H7 (cell line): ENCODE data around the gene MAGI1. TPM values are rescaled to one million over a fixed set of nuclear protein-coding genes. Genes with fewer than 3 reads are reported as not detected.

Experiments used
- DNase-seq: peaks from one replicate; pipeline ENCODE4 v3.0.0; 2012
- H3K27me3 ChIP-seq: 2 replicates; pipeline ENCODE4 v1.6.0; 2011; ENCODE audit warnings: mild to moderate bottlenecking, low read length; ENCODE audit not compliant: control insufficient read depth, insufficient read depth
- H3K36me3 ChIP-seq: replicated peaks from 2 replicates; pipeline ENCODE4 v1.5.1; 2011; ENCODE audit warnings: low read length; ENCODE audit not compliant: control insufficient read depth, insufficient read depth
- H3K4me3 ChIP-seq: 2 replicates; pipeline ENCODE4 v1.5.1; 2011; ENCODE audit warnings: low read depth, mild to moderate bottlenecking, control low read depth, low read length, moderate library complexity; ENCODE audit not compliant: insufficient read depth
- total RNA-seq: library from RNA; depleted of rRNA; stranded (reverse); fragments of >200 nt; shearing (Covaris generic); gene quantifications from 2 replicates; pipeline ENCODE4 v1.2.3, GENCODE V29; 2014

Gene MAGI1
- total RNA-seq, 1 experiment from 2014 or later: 26.4 TPM

DNA sequence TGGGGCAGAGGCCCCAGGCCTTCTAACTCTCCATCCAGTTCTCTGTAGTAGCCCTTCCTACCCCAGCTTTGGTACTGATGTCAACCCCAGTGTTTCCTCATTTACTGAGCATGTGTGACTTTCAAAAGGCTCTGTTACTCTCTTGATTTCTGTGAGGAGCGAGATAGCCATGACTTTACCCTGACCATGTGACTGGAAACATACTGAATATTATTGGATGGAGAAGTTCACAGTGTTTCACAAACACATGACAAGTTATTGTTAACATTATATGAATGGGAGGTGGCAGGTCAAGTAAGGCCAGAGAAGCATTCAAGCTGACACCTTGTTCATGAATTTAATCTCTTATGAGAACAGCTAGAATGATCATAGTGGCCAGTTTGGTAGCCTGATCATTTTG lies 53.7 kb downstream of the MAGI1 start:
- Histone ChIP-seq H3K4me3 (no peak overlapping the region), H3K36me3 (no peaks in the 10 kb centered on the region), H3K27me3 (no peaks in the 10 kb centered on the region)
- no peak for DNase-seq

DNA sequence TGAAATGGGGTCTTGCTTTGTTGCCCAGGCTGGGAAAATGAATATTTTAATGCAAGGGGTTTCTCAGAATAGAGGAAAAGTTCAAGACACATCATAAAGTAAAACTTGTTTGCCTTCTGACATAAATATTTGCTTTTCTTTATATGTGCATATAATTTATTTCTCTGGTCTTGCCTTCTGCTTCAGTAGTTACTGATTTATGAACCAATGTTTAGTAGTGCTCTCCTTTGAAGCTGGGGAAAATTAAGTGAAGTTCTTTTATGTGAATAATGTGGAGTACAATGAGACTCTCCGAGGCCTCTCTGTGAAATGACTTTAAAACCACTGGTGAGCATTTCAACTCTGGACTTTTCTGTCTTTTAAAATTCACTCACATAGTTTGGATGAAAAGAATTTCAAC lies 55.6 kb downstream of the MAGI1 start:
- no peaks in the 10 kb centered on the region for H3K27me3 ChIP-seq
- H3K36me3 ChIP-seq: no peaks in the 10 kb centered on the region
- DNase-seq: no peak
- no peak overlapping the region for H3K4me3 ChIP-seq

GRCh38 chr3:65979731-65980130 lies 59.0 kb downstream of the MAGI1 start:
- H3K27me3 ChIP-seq: no peaks in the 10 kb centered on the region
- H3K4me3 ChIP-seq: no peak overlapping the region
- DNase-seq: no peak
- no peaks in the 10 kb centered on the region; the same call in 1 of the 2 replicates for H3K36me3 ChIP-seq

DNA sequence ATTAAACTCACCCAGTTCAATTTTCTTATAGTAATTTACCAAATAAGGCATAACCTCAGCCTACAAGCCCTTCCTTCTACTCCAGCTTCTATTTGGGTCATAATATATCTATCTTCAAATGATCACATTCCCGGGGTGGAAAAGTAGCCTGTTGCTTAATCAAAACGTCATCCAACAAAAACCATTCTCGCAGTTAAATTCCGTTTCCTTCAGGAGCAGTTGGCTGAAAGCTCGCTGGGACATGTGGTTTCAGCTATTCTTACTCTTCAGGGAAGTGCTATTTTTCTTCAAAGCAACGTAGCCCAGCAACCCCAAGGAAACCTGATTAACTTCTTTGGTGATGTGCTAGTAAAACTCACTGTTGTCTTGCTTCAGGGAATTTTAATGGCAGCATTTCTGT lies 59.6 kb downstream of the MAGI1 start:
- no peaks in the 10 kb centered on the region; the same call in 1 of the 2 replicates for H3K36me3 ChIP-seq
- no peak overlapping the region for H3K4me3 ChIP-seq
- DNase-seq: no peak
- no peaks in the 10 kb centered on the region for H3K27me3 ChIP-seq

- Histone ChIP-seq H3K36me3 (no peaks in the 10 kb centered on the region; the same call in 1 of the 2 replicates), H3K27me3 (no peaks in the 10 kb centered on the region), H3K4me3 (no peak overlapping the region)
- no peak for DNase-seq
These were observed 60.6 kb downstream of the MAGI1 start for GRCh38 chr3:65978116-65978515.

- Histone ChIP-seq H3K36me3 (no peaks in the 10 kb centered on the region; the same call in 1 of the 2 replicates), H3K4me3 (no peak overlapping the region), H3K27me3 (no peaks in the 10 kb centered on the region)
- no peak for DNase-seq
These were observed 63.7 kb downstream of the MAGI1 start for GRCh38 chr3:65975032-65975431.

- DNase-seq: no peak
- Histone ChIP-seq H3K27me3 (no peaks in the 10 kb centered on the region), H3K36me3 (no peaks in the 10 kb centered on the region; the same call in 1 of the 2 replicates), H3K4me3 (no peak overlapping the region)
These were observed 64.2 kb downstream of the MAGI1 start for GRCh38 chr3:65974509-65974908.

GRCh38 chr3:65972765-65973164 lies 66.0 kb downstream of the MAGI1 start:
- H3K36me3 ChIP-seq: no peaks in the 10 kb centered on the region; the same call in 1 of the 2 replicates
- no peak overlapping the region for H3K4me3 ChIP-seq
- no peaks in the 10 kb centered on the region for H3K27me3 ChIP-seq
- DNase-seq: no peak

DNA sequence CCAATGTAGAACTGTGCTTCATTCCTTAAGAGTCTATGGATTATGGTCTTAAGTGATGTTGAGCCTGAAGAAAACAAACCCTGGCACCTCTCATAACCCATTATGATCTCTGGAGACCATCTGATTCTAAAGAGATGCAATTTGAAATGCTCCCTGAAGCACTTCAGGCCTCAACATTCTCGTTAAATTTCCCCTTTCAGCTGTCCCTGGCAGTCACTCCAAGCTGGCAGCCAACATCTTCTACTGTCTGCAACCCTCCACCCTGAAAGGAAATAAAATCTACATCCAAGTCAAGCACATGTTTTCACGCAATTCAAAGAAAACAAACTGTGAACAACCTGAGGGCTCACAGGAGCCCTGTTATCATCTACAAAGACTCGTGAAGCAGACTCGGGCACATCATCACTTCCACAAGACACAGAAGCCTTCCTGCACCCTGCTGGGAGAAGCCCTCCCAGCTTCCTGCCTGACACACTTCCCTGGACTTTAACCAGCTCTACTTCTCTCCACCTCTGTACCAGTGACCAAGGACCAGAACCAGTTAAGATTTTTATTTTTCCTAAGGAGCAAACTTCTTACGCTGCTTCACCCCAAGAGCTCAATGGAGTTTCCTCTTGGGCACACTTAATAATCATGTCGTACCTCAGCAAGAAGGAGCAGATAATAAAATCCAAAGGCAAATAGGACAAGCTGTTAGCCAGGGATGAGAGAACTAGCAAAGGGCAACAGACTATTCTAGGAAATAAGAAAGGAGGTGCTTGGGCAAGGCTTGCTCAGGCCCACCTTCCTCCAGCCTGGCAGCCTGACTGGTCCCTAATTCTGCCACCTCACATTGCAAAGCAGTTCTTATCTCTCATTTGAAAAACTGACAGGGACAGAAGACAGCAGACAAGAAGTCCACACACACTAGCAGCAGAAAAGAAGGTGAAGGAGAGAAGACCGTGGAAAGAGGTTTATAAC lies 67.1 kb downstream of the MAGI1 start:
- H3K36me3 ChIP-seq: no peaks in the 10 kb centered on the region; the same call in 1 of the 2 replicates
- H3K27me3 ChIP-seq: no peaks in the 10 kb centered on the region
- DNase-seq: no peak
- H3K4me3 ChIP-seq: no peak overlapping the region

DNA sequence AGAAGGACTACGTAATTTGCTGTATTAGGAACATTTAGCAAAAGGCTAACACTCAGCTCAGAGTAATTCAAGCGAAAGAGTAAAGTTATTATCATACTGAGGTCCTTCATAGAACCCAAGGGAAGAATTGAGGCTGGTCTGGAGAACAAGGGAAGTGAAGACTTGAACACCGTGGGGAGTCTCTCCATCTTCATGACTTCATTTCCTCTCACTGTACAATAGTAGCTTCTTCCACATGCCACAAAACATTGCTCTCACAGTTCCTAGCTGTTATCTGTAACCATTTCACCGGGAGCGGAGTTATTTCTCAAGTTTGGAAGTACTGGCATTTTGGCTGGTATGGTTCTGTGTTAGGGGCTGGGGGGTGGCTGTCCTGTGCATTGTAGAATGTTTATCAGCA lies 69.7 kb downstream of the MAGI1 start:
- no peak overlapping the region for H3K4me3 ChIP-seq
- no peak for DNase-seq
- H3K27me3 ChIP-seq: no peaks in the 10 kb centered on the region
- no peaks in the 10 kb centered on the region for H3K36me3 ChIP-seq

DNA sequence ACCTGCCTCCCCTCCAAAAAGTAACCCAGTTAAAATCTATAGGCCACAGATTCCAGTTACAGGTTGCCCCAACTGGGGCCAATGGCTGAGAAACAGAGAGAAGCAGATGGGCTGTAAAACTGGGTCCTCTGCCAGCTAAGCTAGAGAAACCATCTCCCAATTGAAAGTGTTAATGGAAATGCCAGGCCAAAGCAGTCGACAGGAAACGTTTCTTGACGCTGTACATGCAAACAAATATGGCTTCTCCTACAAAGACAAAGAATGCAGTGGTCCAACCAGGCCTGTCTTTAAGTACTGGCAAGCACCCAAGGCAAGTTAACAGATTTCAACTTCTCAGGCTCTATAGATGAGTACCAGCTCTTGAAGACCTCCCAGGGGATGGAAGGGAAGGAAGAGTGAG lies 71.3 kb downstream of the MAGI1 start:
- Histone ChIP-seq H3K4me3 (no peak overlapping the region), H3K27me3 (no peaks in the 10 kb centered on the region), H3K36me3 (no peaks in the 10 kb centered on the region)
- no peak for DNase-seq

DNA sequence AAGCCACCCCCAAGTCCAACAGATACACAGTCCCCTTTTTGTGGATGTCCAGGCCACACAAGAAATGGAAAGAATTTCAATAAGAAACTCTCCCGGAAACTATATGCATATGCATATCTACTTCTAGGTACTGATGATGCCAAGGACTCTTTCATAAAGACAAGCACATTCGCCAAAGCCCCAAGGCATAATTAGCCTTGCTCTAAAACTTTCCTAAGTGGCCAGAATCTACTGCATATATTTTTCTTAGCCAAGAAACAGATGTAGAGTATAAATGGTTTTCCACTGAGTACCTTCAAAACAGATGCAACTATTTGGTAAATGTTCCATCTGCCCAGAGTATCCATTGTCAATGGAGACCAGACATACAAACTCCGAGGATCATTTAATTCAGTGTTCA lies 73.9 kb downstream of the MAGI1 start:
- no peak for DNase-seq
- Histone ChIP-seq H3K27me3 (no peaks in the 10 kb centered on the region), H3K4me3 (no peak overlapping the region), H3K36me3 (no peaks in the 10 kb centered on the region)

DNA sequence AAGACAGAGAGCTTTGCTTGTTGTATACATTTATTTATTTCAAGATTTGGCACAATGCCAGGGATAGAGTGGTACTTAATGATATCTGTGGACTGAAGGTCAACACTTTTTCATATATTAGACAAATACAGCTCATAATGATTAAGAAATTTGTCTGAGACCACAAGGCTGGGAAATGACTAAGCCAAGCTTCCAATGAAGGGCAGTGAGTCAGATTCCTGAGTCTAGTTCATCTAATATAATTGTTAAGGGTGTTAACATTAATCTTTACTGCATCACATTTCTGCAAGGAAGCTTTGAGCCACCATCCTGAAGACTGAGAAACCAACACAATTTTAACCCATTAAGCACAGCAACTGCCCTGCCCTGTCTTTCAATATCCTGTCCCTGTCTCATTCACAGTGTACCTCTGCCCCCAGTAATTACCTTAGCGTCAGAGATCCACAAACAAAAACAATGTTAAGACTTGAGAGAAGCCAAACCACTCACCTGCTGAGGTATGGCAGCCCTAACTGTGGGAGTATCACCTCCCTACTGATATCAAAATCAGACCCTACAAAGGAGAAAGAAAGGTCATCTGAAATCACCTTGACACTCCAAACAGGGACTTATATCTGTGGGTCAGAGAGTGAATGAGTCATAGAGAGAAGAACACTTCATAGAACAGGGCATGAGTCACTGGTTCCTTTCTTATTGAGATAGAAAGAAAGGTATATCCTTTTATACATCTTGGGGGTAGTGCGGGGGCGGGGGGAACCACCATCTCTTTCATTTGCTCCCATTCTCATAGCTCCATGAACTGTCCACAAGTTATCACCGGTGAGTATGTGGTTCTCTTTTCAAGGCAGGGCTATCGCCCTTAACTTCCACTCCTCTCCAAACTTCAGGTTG lies 74.7 kb downstream of the MAGI1 start:
- Histone ChIP-seq H3K4me3 (no peak overlapping the region), H3K36me3 (no peaks in the 10 kb centered on the region), H3K27me3 (no peaks in the 10 kb centered on the region)
- DNase-seq: peak; percentile 29

GRCh38 chr3:65961733-65962132 lies 77.0 kb downstream of the MAGI1 start:
- Histone ChIP-seq H3K36me3 (no peaks in the 10 kb centered on the region), H3K27me3 (no peaks in the 10 kb centered on the region), H3K4me3 (no peak overlapping the region)
- no peak for DNase-seq

DNA sequence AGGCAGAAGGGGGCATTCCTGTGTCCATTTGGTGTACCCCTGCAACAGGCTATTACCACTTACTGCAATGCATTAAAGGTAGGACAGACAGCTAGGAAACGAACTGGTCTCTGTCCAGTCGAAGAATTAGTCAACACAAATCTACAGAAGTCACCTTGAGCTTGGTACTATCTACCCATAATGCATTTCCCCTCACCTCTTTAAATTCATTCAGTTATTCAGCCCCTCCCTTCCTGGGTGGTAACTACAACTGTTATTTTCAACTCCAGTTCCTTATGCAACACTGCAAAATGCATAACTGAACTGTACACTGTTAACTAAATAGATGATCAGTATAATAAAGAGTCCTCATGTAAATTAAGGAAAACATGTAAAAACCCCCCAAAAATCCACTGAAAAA lies 77.6 kb downstream of the MAGI1 start:
- H3K27me3 ChIP-seq: no peaks in the 10 kb centered on the region
- no peak overlapping the region for H3K4me3 ChIP-seq
- DNase-seq: no peak
- no peaks in the 10 kb centered on the region for H3K36me3 ChIP-seq
